Measurements from ENCODE around the gene SLC18A2.
"Not testable (repeated sequence)": the region's sequence is repeated elsewhere in the genome, so short reads cannot be mapped to it uniquely, and the experiment has no call there.

SLC18A2 gene

DNA sequence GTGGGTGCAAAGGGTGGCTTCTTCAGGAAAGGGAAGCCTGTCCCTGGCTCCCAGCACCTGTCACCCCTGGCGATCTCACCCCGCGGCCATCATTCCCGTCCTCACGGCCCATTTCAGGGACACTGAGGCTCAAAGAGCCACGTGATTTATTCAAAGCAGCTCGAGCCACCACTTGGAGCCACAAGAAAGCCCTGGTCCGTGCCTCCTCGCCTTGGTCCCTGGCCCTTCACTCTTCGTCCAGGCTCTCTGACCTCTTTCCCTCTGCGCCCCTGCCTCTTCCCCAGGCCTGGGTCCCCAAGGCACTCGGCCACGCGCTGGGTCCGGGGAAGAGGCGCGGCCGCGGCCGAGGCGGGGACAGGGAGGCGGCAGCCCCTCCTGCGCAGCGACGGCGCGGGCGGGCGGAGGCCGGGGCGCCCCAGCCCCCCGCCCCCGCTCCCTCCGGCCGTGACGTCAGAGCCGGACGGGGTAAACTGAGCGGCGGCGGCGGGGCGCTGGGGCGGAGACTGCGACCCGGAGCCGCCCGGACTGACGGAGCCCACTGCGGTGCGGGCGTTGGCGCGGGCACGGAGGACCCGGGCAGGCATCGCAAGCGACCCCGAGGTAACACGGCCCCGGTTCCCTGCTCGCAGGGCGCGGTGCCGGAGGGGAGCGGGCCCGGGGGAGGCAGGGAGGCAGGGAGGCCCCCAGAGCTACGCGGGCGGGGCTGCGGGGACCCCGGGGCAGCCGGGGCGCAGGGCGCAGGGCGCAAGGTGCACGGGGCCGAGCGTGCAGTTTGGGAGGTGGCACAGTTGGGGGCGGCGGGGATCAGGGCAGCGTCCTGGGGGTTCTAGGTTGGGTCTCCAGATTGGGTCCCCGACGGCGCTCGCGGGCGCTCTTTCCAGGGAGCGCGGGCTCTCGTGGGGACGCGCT is at the start of gene SLC18A2:
Gene SLC18A2, plus strand, starts transcription at position 494 of the 909 bp plus-strand sequence. CDS start 580 bp downstream, outside the sequence.
- no peak for DNase-seq (ENCODE audit: low spot score)

DNA sequence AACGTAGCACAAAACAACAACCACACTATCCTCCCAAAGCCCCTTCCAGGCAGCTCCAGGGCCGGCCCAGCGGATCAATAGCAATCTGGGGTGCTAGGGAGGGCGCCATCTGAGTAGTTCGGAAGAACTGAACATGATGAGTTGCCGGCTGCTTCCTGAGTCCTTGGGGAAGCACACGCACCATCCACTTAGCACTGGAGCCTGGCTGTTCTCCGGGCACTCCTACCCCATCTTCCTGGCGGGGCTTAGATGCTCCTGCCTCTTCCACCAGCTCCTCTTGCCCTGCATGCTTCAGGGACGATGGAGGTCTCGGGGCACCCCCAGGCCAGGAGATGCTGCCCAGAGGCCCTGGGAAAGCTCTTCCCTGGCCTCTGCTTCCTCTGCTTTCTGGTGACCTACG is 43.7 kb upstream of the SLC18A2 start, which contains the start of gene KCNK18:
Gene KCNK18, plus strand, starts transcription at position 301 of the 400 bp plus-strand sequence. Its CDS starts 0 bp downstream, at position 301.
- DNase-seq (ENCODE audit: low spot score) = no peak

DNA sequence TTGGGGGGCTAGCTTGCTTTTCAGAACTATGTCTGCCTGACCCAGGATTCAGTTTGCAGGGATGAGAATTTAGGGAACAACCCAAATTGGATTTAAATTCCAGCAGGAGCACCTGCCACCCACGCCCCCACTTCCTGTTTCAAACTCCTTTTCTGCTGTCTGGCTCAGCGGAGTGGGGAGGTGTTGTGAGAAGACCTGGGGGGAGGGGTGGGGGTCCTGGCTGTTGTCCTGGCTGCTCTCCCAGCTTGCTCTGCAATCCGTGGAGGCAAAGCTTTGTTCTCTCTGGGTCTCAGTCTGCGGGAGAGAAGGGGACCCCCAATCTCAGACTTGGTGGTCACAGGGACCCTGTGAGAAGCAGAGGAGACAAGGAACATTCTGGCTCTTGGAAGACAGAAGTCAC is 42.8 kb upstream of the SLC18A2 start:
- no peak for DNase-seq (ENCODE audit: low spot score)

DNA sequence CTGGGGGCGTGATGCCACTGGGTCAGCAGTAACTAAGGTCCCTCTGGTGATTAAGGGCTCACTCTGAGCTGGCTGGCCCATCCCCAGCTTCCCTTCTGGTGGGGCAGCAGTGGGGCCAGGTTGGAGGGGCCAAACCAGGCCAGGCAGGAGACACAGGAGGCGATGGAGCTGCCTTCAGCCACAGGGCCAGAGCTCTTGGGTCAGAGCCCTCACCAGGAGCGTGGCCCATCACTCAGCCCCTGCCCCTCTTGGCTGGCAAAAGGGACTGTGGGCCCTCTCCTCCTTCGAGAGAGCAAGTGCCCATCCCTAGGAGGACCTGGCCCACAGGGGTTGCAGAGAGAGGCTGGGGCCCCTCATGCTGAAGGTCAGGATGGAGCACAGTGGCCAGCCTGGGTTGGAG is 39.1 kb upstream of the SLC18A2 start:
- DNase-seq (ENCODE audit: low spot score) = no peak

DNA sequence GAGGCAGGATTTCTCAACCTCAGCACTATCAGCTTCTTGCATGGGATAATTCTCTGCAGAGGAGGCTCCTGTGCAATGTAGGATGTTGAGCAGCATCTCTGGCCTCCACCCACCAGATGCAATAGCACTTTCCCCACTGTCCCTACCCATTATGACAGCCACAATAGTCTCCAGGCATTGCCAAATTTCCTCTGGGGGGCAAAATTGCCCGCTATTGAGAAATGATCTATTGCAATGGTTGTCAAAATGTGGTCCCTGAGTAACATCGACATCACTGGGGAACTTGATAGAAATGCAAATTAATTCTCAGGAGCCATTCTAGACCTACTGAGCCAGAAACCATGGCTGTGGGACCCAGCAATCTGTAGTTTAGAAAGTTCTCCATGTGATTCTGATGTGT is 36.6 kb upstream of the SLC18A2 start:
- DNase-seq (ENCODE audit: low spot score) = no peak

DNA sequence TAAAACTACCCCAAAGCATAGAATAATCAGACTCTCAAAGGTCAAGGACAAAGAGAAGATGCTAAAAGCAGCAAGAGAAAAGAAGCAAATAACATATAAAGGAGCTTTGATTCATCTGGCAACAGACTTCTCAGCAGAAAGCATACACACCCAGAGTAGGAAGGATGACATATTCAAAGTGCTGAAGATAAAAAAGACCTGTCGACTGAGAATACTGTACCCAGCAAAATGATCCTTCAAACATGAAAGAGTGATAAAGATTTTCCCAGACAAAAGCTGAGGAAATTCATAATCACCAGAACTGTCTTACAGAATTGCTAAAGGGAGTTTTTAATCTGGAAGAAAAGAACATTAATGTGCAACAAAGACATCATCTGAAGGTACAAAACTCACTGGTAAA is 28.7 kb upstream of the SLC18A2 start:
- DNase-seq (ENCODE audit: low spot score) = no peak

DNA sequence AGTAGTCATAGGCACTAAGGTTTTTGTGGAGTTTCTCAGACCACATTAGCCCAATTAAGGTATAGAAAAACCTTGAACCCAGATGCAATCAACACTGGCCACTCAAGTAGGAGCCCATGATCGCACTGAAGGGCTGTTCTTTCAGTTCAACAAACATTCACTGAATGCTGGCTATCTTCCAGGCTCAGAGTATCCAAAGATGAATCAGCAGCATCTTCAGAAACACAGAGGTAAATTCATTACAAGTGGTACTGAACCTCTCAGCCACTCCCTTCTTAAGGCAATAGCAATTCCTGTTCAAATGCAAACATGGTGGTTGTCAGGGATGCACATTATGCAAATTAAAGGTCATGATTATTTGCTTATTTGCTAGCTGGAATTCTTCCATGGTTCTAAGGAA is 26.5 kb upstream of the SLC18A2 start:
- no peak for DNase-seq (ENCODE audit: low spot score)

DNA sequence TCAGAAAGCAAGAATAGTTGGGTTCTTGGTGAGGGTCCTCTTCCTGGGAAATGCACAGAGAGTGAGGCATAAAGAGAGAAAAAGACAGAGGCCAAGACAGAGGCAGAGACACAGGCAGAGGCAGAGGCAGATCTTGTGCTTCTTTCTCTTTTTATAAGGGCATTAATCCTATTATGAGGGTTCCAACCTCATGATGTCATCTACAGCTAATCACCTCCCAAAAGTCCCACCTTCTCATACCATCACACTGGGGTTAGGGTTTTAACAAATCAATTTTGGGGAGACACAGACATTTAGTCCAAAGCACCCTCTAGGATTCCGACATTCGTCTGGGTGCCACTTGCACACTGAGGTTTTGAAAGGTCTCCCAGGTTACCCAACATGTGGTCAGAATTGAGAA is 25.8 kb upstream of the SLC18A2 start:
- DNase-seq (ENCODE audit: low spot score) = no peak

DNA sequence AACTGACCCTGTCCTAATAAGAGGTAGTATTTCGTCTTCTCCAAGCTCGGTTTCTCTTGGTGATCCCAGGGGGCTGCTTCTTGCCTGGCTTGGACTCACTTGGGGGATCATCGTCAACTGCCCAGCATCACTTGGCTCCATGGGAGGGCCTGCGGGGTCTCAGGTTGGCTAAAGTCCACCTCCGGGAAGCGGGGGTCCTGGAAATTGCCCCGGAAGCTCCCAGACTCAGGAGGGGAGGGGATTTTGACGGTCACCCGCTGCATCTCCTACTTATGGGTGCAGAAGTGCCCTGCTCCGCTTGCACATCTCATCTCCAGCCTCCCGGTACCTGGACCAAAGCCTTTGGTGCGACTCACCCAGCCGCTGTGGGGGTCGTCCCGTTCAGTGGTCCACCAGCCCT is 24.9 kb upstream of the SLC18A2 start:
- no peak for DNase-seq (ENCODE audit: low spot score)

DNA sequence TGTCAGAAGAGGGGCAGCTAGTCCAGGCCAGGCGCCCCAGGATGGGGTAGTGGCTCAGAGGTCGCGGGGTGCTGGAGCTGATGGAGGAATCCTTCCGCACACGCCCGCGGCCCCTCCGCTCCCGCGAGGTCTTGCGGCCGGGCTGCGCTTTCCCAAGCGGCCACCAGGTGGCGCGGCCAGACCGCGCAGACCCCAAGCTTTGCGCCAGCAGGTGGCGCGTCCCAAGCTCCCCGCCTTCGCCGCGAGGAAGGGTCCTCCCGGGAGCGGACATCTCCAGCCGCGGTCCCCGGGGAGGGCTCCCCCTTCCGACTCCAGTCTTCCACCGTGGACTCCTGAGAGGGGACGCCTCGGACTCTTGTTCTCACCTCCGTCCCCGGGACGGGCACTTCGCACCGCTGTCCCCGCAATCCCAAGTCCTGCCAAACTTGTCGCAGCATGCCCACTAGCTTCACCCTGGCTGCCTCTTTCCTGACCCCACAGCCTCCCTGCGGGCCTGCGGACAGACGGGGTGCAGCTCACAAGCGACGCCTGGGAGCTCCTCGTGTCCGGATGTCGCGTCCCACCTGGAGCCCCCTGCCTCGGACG is 24.2 kb upstream of the SLC18A2 start:
- peak; percentile 67 for DNase-seq (ENCODE audit: low spot score)

DNA sequence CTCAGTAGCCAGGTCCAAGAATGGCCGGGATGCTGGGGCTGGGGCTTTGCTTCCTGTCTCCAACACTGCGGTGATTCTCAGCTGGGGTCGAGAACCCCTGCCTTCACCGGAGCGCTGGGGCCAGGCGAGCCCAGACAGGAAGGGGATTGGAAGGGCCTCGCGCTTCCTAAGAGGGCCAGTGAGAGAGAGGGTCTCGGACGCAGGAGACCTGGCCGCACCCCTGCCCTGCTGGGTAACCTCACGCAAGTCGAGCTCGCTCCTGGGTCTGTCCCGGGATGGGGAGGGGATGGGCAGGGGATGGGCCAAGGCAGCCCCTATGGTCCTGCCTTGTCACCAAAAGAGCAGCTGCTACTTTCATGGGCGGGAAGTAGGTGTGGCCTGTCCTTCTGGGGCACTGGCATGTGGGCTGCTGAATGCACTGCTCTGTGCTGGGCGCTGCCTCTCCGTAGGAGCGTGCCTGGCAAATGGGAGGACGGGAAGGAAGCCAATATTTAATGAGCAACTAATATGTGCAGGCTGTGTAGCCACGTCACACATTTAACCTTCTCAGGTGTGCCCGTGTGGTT is 23.6 kb upstream of the SLC18A2 start:
- peak; percentile 17 for DNase-seq (ENCODE audit: low spot score)

DNA sequence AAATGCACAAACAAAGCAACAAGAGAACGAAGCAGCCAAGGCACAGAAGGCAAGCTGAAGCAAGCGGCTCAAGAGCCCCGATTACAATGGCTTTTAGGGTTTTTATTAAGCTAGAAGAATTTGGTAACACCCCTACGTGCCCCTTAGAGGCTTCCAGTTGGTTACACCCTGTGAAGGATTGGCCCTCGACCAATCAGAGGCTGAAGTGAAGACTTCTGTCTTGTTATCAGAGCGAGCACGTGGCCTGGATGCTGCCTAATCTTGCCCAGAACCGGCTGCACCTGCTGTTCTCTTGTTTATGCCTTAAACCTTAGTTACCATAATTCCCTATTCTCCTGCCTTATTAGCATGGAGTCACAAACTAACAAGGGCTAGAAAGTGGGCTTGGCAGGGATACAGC is 22.3 kb upstream of the SLC18A2 start:
- no peak for DNase-seq (ENCODE audit: low spot score)

DNA sequence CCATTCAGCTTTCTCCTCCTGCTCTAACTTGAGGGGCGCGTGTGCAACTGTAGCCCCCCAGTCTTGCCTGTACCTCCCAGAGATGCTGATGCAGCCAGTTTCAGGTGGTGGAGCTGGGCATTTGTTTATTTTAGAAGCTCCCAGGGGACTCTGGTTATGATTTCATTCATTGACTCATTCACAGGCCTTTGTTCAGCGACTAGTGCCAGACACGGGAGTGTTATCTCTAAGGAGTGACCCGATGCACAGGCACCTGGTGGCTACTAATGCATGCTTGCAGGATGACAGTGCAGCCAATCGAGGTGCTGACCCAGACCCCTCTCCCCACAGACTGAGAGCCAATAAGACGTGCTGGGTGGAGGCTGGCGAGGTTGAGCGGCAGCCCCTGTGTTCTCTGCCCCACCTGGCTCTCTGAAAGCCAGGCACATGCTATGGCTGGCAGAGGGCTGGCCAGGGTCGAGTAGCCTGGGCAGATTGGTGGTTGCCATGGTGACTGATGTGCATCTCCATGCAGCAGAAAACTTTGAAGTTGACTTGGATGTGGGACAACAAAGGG is 19.7 kb upstream of the SLC18A2 start:
- no peak for DNase-seq (ENCODE audit: low spot score)

DNA sequence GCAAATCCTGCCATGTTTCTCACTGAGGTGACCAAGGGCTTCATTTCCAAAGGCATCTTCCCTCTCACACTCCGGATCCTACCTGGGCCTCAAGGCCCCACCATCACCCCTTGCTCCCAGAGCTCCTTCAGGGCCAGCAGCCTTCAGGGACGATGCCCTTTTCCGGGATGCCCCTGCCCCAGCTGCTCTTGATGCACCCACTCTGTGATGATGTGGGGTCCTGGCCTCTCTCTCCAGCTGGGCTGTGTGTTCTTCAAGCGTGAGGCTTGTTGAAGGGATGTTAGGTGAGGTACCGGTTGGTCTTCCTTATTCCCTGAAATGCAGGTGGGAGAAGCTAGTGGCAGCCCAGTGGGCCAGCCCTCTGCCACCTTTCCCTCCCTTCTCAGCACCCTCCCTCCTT is 18.4 kb upstream of the SLC18A2 start:
- no peak for DNase-seq (ENCODE audit: low spot score)

DNA sequence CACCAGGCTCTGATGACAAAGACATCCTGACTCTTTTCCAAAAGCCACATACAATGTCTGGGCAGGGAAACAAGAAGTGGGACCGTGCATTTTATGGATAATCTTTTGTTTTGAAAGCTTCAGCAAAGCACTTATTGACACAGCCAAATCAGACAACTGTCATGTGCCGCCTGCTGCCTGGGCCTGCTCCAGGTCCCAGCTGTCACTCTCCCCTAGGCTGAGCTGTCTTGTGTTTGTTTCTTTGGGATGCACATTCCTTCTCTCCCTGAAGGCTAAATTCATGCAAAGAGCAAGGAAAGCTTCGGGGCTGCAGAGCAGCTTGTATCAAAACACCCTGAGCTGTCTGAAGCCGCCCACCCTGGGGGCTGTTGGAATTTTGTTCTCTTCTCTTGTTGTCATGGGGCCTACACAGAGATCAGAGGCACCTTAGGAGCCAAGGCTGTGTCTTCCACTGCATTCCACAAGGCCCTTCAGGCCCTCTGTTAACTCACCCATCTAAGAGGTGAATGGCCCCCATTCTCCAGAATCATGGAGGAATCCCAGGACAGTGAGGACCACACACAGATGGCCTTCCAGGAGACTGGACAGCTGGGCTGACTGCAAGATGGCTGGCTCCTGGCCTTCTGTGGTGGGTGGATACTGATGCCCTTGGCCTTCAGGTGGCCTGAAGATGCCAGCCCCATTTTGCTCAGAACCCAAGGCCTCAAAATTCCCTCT is 17.8 kb upstream of the SLC18A2 start:
- no peak for DNase-seq (ENCODE audit: low spot score)

DNA sequence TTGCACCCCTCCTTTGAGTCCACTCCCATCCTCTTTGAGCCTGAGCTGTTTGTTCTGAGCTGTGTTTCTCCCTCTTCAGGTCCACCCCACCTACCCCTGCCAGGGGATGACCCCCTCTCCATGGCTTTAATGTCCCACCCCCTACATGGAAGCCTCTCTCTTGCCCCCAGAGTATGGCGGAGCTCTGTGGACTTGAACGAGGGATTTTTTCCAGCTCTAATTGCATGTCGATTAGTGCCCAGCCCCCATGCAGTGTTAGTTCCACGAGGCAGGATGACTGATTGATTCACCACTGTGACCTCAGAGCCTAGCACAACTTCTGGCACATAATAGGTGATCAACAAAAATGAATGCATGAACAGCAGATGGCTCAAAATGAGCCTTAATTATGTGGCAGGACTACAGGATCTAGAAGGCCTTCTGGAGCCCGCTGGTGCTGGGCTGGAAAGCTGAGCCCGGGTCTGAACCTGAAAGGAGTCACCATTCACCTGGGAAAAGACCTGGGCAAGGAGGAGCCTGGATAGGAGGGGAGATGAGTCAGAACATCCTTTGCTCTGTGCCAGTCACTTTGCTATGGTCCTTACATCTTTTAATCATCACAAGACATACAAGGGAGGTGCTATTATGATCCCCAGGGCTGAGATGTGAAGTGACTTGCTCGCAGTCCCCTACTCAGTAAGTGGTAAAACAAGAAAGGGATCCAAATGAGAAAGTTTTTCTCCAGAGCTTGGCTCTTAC is 17.1 kb upstream of the SLC18A2 start:
- DNase-seq (ENCODE audit: low spot score) = no peak

DNA sequence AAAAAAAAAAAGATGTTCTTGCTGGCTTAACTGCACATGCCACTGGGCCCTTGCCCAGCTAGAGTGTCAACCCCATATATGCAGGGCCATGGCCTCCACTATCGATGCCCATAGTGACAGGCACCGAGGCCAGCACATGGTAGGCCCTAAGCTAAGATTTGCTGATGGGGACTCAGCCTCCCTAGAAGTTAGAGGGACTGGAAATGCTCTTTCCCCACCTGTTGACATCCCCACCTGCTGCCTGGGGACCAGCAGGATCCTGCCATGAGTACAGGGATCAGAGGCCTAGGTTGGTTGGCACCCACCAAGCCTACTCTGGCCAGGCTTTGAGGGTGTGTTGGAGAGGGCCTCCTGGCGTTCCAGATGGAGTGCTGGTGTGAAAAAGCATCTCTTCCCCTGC is 16.0 kb upstream of the SLC18A2 start:
- no peak for DNase-seq (ENCODE audit: low spot score)

DNA sequence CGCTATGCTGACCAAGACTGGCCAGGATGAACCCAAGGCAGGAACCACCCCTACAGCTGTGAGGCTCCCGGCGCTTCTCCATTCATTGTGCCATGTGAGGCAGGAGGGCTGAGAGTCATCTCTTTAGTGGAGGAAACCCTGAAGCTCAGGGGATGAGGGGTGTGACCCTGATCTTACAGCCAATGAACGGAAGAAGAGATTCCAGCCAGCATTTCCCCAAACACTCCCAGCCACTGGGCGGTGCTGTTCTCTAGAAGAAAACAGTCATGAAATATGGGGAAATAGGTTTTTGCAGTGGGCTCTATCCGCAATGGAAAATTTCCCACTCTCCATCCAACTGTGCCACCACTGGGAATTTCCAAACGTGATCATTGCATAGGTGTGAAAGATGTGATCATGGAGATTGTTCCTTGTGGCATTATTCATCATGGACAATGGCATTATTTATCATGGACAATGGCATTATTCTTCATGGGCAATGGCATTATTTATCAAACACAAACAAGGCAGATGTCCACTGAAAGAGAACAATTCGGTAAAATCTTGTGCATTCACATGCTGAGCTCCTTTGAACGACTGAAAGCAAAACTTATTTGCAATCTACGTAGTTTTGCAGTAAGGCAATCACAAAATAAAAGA is 14.0 kb upstream of the SLC18A2 start:
- no peak for DNase-seq (ENCODE audit: low spot score)

DNA sequence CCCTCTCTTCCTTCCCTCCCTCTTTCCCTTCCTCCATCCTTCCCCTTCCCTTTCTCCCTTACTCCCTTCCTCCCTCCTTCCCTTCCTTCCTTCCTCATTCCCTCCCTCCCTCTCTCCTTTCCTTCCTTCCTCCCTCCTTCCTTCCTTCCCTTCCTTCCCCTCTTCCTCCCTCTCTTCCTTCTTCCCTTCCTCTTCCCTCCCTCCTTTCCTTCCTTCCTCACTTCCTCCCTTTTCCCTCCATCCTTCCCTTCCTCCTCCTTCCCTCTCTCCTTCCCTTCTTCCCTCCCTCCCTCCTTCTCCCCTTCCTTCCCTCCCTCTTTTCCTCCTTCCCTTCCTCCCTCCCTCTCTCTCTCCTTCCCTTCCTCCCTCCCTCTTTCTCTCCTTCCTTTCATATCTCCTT is 12.7 kb upstream of the SLC18A2 start:
- DNase-seq (ENCODE audit: low spot score) = no peak

DNA sequence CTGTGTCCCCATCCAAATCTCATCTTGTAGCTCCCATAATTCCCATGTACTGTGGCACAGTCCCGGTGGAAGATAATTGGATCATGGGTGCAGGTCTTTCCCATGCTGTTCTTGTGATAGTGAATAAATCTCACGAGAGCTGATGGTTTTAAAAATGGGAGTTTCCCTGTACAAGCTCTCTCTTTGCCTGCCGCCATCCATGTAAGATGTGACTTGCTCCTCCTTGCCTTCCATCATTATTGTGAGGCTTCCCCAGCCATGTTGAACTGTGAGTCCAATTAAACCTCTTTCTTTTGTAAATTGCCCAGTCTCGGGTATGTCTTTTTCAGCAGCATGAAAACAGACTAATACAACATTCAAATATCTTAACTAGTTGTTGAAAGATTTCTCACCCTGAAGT is 10.8 kb upstream of the SLC18A2 start:
- DNase-seq (ENCODE audit: low spot score) = not testable (repeated sequence)

DNA sequence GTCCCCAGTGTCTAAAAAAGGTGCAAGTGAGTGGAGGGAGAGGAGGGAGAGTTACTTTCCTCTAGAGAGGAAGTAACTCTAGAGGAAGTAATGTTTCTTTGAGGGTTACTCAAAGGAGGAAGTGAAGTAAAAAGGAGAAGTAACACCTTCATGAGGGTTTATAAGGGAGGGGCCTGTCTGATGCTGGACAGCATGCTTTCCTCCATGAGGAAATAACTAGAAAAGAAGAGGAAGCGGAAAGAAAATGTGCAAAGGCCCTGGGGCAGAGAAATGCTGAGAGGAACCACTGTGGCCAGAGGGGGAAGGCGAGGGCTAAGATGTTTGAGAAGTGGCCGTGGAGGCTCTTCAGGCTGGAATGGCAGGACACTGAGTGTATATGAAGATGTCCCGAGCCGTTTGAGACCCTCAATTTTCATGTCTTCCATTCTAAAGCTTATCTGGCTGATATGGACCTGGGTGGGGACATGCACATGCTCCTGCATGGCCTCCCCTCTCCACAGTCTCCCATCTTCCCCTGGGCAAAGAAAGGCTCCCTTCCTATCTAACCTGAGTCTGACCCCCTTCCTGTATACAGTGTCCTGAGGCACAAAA is 3.4 kb upstream of the SLC18A2 start:
- DNase-seq (ENCODE audit: low spot score) = no peak

Data from CD4-positive, alpha-beta T cell treated with Interleukin-2 at 100 ng/mL for 4 hours (primary cell).